ENCODE measurements around the gene UVSSA. TPM values are rescaled to one million over a fixed set of nuclear protein-coding genes. Genes with fewer than 3 reads are reported as not detected.

UVSSA gene
- total and polyA plus RNA-seq, 9 of the 15 experiments (the other 6 are each of a cell fraction or from before 2014, with no cell fraction given), result 0.21 to 14.6 (median 3.3) TPM

GRCh38 chr4:1410491-1411325 lies 63.7 kb downstream of the UVSSA start (continued):
- TF ChIP-seq ATF2 (CRISPR knock-in tag; IDR thresholded peaks at IDR 0.05), result peak; percentile 99
- TF ChIP-seq JUN (IDR thresholded peaks at IDR 0.05; ENCODE audit: borderline replicate concordance, low read depth, low read length), result no peak; the same call in 1 of the 2 replicates
- TF ChIP-seq JUN (CRISPR knock-in tag; IDR thresholded peaks at IDR 0.05; ENCODE audit: borderline replicate concordance), result peak; percentile 100
- no peak for TF ChIP-seq U2AF2 (optimal IDR thresholded peaks at IDR 0.05; ENCODE audit: low read depth, low read length)
- TF ChIP-seq GABPB1 (CRISPR knock-in tag; IDR thresholded peaks at IDR 0.05), result peak; percentile 96
- TF ChIP-seq TEAD2 (tag; IDR thresholded peaks at IDR 0.05), result peak; percentile 37; the same call in 1 of the 2 replicates
- TF ChIP-seq MAX (CRISPR knock-in tag; IDR thresholded peaks at IDR 0.05), result peak; percentile 97
- peak; percentile 79 for TF ChIP-seq TCF3 (CRISPR knock-in tag; IDR thresholded peaks at IDR 0.05)
- peak in 1 of 2 experiments; percentile 72; a peak in 1 of 4 replicates for TF ChIP-seq KDM4B (IDR thresholded peaks at IDR 0.05; ENCODE audit: borderline replicate concordance in 2 of 2, low read depth in 1 of 2)
- peak in 1 of 2 experiments; percentile 82; a peak in 1 of 4 replicates for TF ChIP-seq UBTF (IDR thresholded peaks at IDR 0.05; ENCODE audit: borderline replicate concordance in 1 of 2, low read depth in 2 of 2, low read length in 2 of 2)
- TF ChIP-seq MEF2A (IDR thresholded peaks at IDR 0.05; ENCODE audit: control insufficient read depth, low read depth, low read length), result no peak
- TF ChIP-seq PREB (CRISPR knock-in tag; IDR thresholded peaks at IDR 0.05), result peak; percentile 100
- no peak for TF ChIP-seq TRIM28 (IDR thresholded peaks at IDR 0.05)
- TF ChIP-seq ZNF511 (CRISPR knock-in tag; IDR thresholded peaks at IDR 0.05), result peak; percentile 100
- TF ChIP-seq TARDBP (IDR thresholded peaks at IDR 0.05), result peak; percentile 96
- TF ChIP-seq NFYB (IDR thresholded peaks at IDR 0.05; ENCODE audit: extremely low read depth, insufficient read length), result no peak
- no peak for TF ChIP-seq CBX2 (IDR thresholded peaks at IDR 0.05; ENCODE audit: insufficient read depth, low read length, poor library complexity, severe bottlenecking)
- no peak for TF ChIP-seq E2F3 (CRISPR knock-in tag; IDR thresholded peaks at IDR 0.05)

All from K562 (cell line).